ENCODE data around the gene CDKL1.

DNA sequence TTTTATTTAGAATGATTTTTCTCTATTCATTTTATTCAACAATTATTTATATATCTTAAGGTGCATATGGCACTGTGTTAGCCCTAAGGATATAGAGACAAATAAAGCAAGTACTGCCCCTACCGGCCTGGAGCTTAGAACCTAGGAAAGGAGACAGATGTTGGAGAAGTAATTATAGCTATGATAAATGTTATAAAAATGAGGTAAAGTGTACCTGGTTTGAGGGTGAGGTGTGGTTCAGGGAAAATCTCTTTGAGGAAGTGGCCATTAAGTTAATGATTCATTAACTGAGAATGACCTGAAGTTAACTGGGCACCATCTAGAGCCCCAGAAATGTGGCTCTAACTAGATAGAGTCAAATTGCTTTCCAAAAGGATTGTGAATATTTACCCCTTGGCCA is 31.9 kb downstream of the CDKL1 start:
- no peak for TF ChIP-seq EZH2 (IDR thresholded peaks at IDR 0.05; ENCODE audit: low read length, missing control alignments)
- TF ChIP-seq, protein P1, sequence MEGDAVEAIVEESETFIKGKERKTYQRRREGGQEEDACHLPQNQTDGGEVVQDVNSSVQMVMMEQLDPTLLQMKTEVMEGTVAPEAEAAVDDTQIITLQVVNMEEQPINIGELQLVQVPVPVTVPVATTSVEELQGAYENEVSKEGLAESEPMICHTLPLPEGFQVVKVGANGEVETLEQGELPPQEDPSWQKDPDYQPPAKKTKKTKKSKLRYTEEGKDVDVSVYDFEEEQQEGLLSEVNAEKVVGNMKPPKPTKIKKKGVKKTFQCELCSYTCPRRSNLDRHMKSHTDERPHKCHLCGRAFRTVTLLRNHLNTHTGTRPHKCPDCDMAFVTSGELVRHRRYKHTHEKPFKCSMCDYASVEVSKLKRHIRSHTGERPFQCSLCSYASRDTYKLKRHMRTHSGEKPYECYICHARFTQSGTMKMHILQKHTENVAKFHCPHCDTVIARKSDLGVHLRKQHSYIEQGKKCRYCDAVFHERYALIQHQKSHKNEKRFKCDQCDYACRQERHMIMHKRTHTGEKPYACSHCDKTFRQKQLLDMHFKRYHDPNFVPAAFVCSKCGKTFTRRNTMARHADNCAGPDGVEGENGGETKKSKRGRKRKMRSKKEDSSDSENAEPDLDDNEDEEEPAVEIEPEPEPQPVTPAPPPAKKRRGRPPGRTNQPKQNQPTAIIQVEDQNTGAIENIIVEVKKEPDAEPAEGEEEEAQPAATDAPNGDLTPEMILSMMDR (conservative IDR thresholded peaks at IDR 0.05 in 1 of 2, IDR thresholded peaks at IDR 0.05 in 1 of 2; ENCODE audit: low read depth in 1 of 2, low read length in 2 of 2), result no peak
